Common myeloid progenitor, CD34-positive (primary cell): ENCODE data around the gene RPP30. TPM values are rescaled to one million over a fixed set of nuclear protein-coding genes. Genes with fewer than 3 reads are reported as not detected.

Source experiments
- CTCF ChIA-PET: fragments of 350-600 bp; sonication (Branson Sonifier 250); formaldehyde crosslinking; loops from one replicate; lab custom pipeline; 2021; ENCODE audit warnings: antibody characterized with exemption; lab: Charles Lee
- POLR2A ChIA-PET: fragments of 350-600 bp; sonication (Branson Sonifier 250); formaldehyde crosslinking; loops from one replicate; lab custom pipeline; 2021; ENCODE audit warnings: antibody characterized with exemption; lab: Charles Lee
- DNase-seq, 3 donors: peaks; one replicate each; pipeline versions ENCODE4 v3.0.0 to v3.0.0-alpha.2; 2013
- H3K27ac ChIP-seq, 2 experiments: 1 replicate in 1 of 2; 2 replicates in 1 of 2; pipeline ENCODE4 v1.7.0; 2013; ENCODE audit warnings: inconsistent platforms in 2 of 2, low read length in 2 of 2, mild to moderate bottlenecking in 2 of 2, low read depth in 1 of 2, moderate library complexity in 1 of 2; ENCODE audit not compliant: severe bottlenecking in 2 of 2, insufficient read depth in 1 of 2, poor library complexity in 1 of 2
- H3K27me3 ChIP-seq, 5 experiments: replicated peaks in 2 of 5; 1 replicate in 3 of 5; 2 replicates in 2 of 5; pipeline versions ENCODE4 v1.6.1 to v1.7.0; 2013; ENCODE audit warnings: low read length in 4 of 5, mild to moderate bottlenecking in 2 of 5, moderate library complexity in 2 of 5, inconsistent platforms in 1 of 5; ENCODE audit not compliant: insufficient read depth in 5 of 5, control insufficient read depth in 4 of 5
- H3K36me3 ChIP-seq, 4 experiments: 1 replicate in 2 of 4; 2 replicates in 2 of 4; pipeline versions ENCODE4 v1.6.1 to v1.7.0; 2013; ENCODE audit warnings: low read length in 3 of 4, control low read depth in 1 of 4, mild to moderate bottlenecking in 1 of 4; ENCODE audit not compliant: control insufficient read depth in 4 of 4, insufficient read depth in 4 of 4
- H3K4me1 ChIP-seq, 4 experiments: 1 replicate in 3 of 4; 2 replicates in 1 of 4; pipeline versions ENCODE4 v1.6.1 to v1.7.1; 2013; ENCODE audit warnings: low read length in 3 of 4, mild to moderate bottlenecking in 3 of 4, control low read depth in 1 of 4, inconsistent platforms in 1 of 4, moderate library complexity in 1 of 4; ENCODE audit not compliant: control insufficient read depth in 4 of 4, insufficient read depth in 4 of 4; ENCODE audit errors: control extremely low read depth in 1 of 4
- H3K4me3 ChIP-seq, 7 experiments: 1 replicate in 4 of 7; 2 replicates in 3 of 7; pipeline versions ENCODE4 v1.5.1 to v1.7.0; 2013; ENCODE audit warnings: mild to moderate bottlenecking in 7 of 7, low read length in 6 of 7, moderate library complexity in 6 of 7, inconsistent platforms in 2 of 7, low read depth in 2 of 7, control low read depth in 1 of 7; ENCODE audit not compliant: insufficient read depth in 4 of 7, control insufficient read depth in 1 of 7; ENCODE audit errors: extremely low read depth in 1 of 7
- H3K9me3 ChIP-seq, 5 experiments: 1 replicate in 4 of 5; 2 replicates in 1 of 5; pipeline versions ENCODE4 v1.6.1 to v1.7.1; 2013; ENCODE audit warnings: low read length in 4 of 5, mild to moderate bottlenecking in 2 of 5, inconsistent platforms in 1 of 5, low read depth in 1 of 5, moderate library complexity in 1 of 5; ENCODE audit not compliant: control insufficient read depth in 4 of 5, insufficient read depth in 2 of 5; ENCODE audit errors: control extremely low read depth in 1 of 5
- WGBS: methylation state at CpG from one replicate; pipeline ENCODE4 v1.1.5; 2013; ENCODE audit not compliant: insufficient coverage; 5-methylcytosine and 5-hydroxymethylcytosine counted together
- polyA plus RNA-seq: library from polyadenylated mRNA; unstranded; fragments of 120-200 nt; gene quantifications from one replicate; pipeline ENCODE4 v1.2.1, GENCODE V29; 2013

RPP30 gene
- 34.9 TPM for polyA plus RNA-seq

DNA sequence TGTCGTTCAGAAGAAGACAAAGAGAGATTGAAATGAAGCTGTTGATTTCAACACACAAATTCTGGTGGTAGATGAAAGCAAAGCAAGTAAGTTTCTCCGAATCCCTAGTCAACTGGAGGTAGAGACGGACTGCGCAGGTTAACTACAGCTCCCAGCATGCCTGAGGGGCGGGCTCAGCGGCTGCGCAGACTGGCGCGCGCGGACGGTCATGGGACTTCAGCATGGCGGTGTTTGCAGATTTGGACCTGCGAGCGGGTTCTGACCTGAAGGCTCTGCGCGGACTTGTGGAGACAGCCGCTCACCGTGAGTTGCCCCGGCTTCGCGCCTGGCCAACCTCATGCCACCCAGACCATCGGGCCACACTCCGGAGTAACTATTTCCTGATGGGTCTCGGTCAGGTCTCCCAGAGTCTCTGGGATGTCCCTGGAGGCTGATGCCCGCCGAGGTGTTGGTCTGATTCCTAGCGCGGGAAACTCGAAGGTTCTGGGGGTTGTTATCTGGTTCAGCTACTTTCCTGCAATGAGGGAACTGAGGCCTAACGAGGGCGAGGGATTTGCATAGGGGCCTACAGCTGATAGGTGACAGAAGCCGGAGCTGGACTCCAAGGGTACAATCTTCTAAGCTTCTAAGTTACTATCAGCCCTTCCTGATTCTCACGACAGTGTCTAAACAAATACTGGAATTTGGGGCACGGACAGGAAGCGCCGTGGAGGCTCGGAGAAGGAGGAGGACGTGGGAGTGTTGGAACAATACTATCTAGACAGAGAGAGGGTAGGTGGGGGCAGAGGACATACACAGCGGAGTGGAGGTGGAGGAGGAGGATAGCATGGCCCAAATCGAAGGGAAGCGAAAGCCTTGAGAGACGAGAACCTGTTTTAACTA lies at the start of gene RPP30:
Gene RPP30, plus strand, starts transcription at position 209 of the 882 bp plus-strand sequence. Its CDS starts 13 bp downstream, at position 222.
- ChIA-PET CTCF (interaction anchor here (0.7 to 3.3 kb wide), 8 partner anchors 10 to 121 kb away, joined by 3 to 18 read pairs (median 3); partner anchors contain the start of gene HTR7), POLR2A (no interaction called here)
- peaks cover 12 to 23% (median 14%) of the 10 kb centered on the region in 4 experiments for H3K4me1 ChIP-seq
- peak within 1 kb of the TSS; percentile 56 to 80 for H3K27ac ChIP-seq
- under 1% methylated on average over 35 of the region's 43 CpGs for WGBS
- H3K9me3 ChIP-seq = peaks cover 0 to 11% (median 0%) of the 10 kb centered on the region in 5 experiments
- peaks cover 0 to 7% (median 0%) of the 10 kb centered on the region in 5 experiments for H3K27me3 ChIP-seq
- peak; percentile 74 to 87 (median 80) for DNase-seq
- H3K4me3 ChIP-seq = peak within 1 kb of the TSS; percentile 87 to 98 (median 96)
- H3K36me3 ChIP-seq = peaks cover 4 to 17% (median 10%) of the 10 kb centered on the region in 4 experiments

DNA sequence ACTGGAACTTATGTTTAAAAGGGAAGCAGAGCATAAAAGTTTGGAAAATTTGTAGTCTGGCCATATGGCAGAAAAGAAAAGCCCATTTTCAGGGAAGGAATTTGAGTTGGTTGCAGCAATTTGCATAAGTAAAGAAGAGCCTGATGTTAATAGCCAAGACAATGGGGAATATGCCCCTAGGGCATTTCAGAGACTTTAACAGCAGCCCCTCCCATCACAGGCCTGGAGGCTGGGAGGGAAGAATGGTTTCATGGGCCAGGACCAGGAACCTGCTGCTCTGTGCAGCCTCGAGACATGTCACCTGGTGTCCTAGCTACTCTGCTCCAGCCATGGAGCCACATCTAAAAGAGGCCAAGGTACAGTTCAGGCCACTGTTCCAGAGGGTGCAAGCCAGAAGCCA lies 49.3 kb upstream of the RPP30 start:
- H3K27me3 ChIP-seq = no peaks in the 10 kb centered on the region
- no peaks in the 10 kb centered on the region for H3K36me3 ChIP-seq
- ChIA-PET POLR2A (no interaction called here), CTCF (no interaction called here)
- DNase-seq = no peak
- H3K4me3 ChIP-seq = no peak overlapping the region
- WGBS = 100% methylated on average over 1 of the region's 1 CpG
- no peak overlapping the region for H3K27ac ChIP-seq
- peaks cover 0 to under 1% (median under 1%) of the 10 kb centered on the region in 4 experiments for H3K4me1 ChIP-seq
- peaks cover 0 to 17% (median 11%) of the 10 kb centered on the region in 5 experiments for H3K9me3 ChIP-seq

DNA sequence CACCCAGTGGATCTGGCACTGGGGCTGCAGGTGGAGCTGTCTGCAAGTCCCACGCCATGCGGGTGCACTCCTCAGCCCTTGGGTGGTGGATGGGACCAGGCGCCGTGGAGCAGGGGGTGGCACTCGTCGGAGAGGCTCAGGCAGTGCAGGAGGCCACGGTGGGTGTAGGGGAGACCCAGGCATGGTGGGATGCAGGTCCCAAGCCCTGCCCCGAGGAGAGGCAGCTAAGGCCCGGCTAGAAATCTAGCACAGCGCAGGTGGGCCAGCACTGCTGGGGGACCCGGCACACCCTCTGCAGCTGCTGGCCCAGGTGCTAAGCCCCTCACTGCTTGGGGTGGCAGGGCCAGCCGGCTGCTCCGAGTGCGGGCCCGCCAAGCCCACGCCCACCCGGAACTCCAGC lies 39.7 kb upstream of the RPP30 start:
- H3K4me3 ChIP-seq = no peak overlapping the region
- DNase-seq = no peak
- no peaks in the 10 kb centered on the region for H3K27me3 ChIP-seq
- no peak overlapping the region for H3K27ac ChIP-seq
- WGBS = 90% methylated on average over 9 of the region's 17 CpGs
- no peaks in the 10 kb centered on the region for H3K4me1 ChIP-seq
- ChIA-PET POLR2A (no interaction called here), CTCF (interaction anchor here (1.1 kb wide), 1 partner anchor 11 kb away, joined by 3 read pairs; no protein-coding TSS in a partner anchor)
- H3K9me3 ChIP-seq = peaks cover 0 to 5% (median 0%) of the 10 kb centered on the region in 5 experiments
- no peaks in the 10 kb centered on the region for H3K36me3 ChIP-seq

DNA sequence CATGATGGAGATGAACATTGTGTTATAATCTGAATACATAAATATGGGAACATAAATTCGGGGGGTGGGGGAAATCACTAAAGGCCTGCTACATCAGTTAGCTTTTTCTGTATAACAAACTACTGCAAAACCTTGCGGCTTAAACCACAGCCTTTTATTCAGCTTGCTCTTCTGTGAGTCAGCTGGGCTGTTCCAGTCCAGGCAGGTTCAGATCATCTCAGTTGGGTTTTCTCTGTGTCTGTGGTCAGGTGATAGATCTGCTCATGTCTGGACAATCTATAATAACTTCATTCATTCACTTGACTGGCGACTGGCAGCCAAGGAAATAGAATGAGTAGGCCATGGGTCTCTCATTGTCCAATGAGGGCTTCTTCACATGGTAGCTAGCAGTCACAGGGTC lies 37.4 kb upstream of the RPP30 start:
- no peak for DNase-seq
- Histone ChIP-seq H3K27ac (no peak overlapping the region), H3K36me3 (no peaks in the 10 kb centered on the region), H3K27me3 (peaks cover 0 to 2% (median 0%) of the 10 kb centered on the region in 5 experiments), H3K4me1 (no peaks in the 10 kb centered on the region), H3K4me3 (no peak overlapping the region), H3K9me3 (peaks cover 0 to 5% (median 0%) of the 10 kb centered on the region in 5 experiments)
- ChIA-PET POLR2A (no interaction called here), CTCF (interaction anchor here (0.9 kb wide), 1 partner anchor 28 kb away, joined by 3 read pairs; no protein-coding TSS in a partner anchor)
- WGBS = no CpG with 5 or more reads among the region's 3 CpGs

DNA sequence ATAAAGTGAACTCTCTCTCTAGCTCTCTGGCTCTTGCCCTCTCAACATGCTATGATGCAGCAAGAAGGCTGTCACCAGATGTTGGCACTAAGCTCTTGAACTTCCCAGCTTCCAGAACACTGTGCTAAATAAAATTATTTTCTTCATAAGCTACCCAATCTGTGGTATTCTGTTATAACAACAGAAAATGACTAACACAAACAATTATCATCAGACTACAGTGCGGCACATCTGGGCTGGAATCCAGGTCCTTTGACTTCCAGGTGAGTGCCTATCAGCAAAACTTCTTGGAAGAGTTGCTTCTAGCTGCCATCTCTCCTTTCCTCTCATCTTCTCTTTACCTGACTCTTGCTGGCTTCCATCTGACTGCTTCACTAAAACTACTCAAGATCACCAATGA lies 34.3 kb upstream of the RPP30 start:
- CTCF ChIA-PET = interaction anchor here (1.7 kb wide), 1 partner anchor 27 kb away, joined by 4 read pairs; no protein-coding TSS in a partner anchor
- 100% methylated on average over 1 of the region's 1 CpG for WGBS
- no peak for DNase-seq
- Histone ChIP-seq H3K36me3 (no peaks in the 10 kb centered on the region), H3K4me1 (no peaks in the 10 kb centered on the region), H3K27ac (no peak overlapping the region), H3K9me3 (no peaks in the 10 kb centered on the region), H3K27me3 (peaks cover 0 to 5% (median 0%) of the 10 kb centered on the region in 5 experiments), H3K4me3 (no peak overlapping the region)
- POLR2A ChIA-PET = no interaction called here

DNA sequence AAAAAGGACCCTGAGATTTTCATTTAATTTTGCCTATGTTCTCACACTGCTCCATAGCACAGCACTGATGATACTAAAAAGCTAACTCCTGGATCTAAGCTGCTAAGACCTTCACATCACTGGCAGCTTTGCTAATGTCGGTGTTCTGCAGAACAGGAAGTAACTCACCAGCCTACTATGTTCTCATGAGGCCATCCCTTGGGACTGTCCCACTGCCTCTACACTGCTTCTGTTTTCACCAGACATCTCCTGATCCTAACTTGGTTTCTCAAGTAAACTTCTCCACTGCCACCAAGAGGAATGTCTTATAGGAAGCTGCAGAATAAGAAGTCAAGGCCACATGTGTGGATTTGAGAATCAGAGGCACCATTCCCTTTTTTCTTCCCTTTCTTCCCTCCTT lies 29.0 kb upstream of the RPP30 start:
- H3K36me3 ChIP-seq = no peaks in the 10 kb centered on the region
- no peak for DNase-seq
- peaks cover 0 to 5% (median 0%) of the 10 kb centered on the region in 5 experiments for H3K27me3 ChIP-seq
- H3K27ac ChIP-seq = no peak overlapping the region
- 100% methylated on average over 1 of the region's 1 CpG for WGBS
- no peak overlapping the region for H3K4me3 ChIP-seq
- ChIA-PET POLR2A (no interaction called here), CTCF (interaction anchor here (0.8 kb wide), 1 partner anchor 23 kb away, joined by 4 read pairs; no protein-coding TSS in a partner anchor)
- no peaks in the 10 kb centered on the region for H3K9me3 ChIP-seq
- peaks cover 0 to 4% (median 0%) of the 10 kb centered on the region in 4 experiments for H3K4me1 ChIP-seq
